Measurements from ENCODE around the gene LMNTD2.

Gene LMNTD2

GRCh38 chr11:555227-555779 is 5.2 kb downstream of the LMNTD2 start:
- in situ Hi-C loops (cut with MboI; ENCODE audit: low sequenced_read_pairs): loop anchor here (25.0 kb wide), 1 partner anchor 157 kb away; the partner anchor contains the start of gene EPS8L2

GRCh38 chr11:554428-555226 is 5.9 kb downstream of the LMNTD2 start:
- in situ Hi-C loops (cut with MboI; ENCODE audit: low sequenced_read_pairs): loop anchor here (25.0 kb wide), 1 partner anchor 158 kb away; the partner anchor contains the start of gene EPS8L2

DNA sequence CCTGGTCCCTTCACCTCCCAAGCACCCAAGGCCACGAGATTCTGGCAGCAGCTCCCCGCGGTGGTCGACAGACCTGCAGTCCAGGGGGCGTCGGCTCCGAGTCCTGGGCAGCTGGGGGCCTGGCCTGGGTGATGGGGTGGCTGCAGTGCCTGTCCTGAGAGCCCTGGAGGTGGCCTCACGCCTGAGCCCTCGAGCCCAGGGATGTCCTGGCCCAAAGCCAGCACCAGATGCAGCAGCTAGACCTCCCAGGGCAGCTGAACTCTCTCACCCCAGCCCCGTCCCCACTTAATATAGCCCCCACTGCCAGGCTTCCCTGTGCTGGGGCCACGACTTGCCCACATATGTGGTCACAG is 6.6 kb downstream of the LMNTD2 start:
- in situ Hi-C loops (cut with MboI; ENCODE audit: low sequenced_read_pairs): loop anchor here (25.0 kb wide), 1 partner anchor 158 kb away; the partner anchor contains the start of gene EPS8L2

DNA sequence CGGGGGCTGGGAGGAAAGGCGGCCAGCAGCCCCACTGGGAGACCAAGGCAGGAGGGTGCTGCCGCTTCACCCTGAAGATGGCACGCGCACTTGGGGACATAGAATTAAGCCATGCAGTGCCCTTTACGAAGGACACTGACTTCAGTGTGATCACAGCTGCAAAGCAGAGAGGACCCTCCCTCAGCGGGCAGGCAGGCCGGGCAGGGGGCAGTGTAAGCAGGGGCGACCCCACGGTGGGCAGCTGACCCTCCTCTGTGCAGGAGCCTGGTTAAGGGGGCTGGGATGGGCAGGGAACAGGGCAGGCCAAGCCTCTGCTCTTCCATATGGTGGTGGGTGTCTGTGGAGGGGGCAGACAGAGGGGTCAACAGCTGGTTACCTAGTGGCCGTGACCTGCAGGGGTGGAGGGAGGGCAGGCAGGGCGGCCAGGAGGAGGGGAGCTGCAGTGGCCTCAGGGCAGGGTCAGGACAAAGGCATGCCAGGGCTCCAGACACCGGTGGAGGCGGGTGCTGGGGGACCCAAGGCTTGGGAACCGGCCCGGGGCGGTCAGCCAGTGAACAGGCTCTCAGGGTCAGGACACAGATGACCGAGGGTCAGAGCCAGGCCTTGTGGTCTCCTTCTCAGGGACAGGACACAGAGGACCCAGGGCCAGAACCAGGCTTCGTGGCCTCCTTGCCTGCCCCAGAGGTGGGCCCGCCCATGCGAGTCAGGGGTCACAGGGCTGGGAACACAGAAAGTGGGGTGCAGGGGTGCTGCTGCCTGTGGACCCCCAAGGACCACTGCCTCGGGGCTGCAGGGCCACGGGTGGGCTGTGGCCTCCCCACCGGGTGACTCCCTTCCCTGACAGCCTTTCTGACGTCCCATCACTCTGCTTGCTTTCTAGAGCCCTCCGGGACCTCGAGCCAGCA is 7.2 kb downstream of the LMNTD2 start:
- in situ Hi-C loops (cut with MboI; ENCODE audit: low sequenced_read_pairs): loop anchor here (25.0 kb wide), 1 partner anchor 159 kb away; the partner anchor contains the start of gene EPS8L2

- in situ Hi-C loops (cut with MboI; ENCODE audit: low sequenced_read_pairs): loop anchor here (25.0 kb wide), 1 partner anchor 161 kb away; the partner anchor contains the start of gene EPS8L2
These were observed 8.9 kb downstream of the LMNTD2 start for GRCh38 chr11:551596-551995.

DNA sequence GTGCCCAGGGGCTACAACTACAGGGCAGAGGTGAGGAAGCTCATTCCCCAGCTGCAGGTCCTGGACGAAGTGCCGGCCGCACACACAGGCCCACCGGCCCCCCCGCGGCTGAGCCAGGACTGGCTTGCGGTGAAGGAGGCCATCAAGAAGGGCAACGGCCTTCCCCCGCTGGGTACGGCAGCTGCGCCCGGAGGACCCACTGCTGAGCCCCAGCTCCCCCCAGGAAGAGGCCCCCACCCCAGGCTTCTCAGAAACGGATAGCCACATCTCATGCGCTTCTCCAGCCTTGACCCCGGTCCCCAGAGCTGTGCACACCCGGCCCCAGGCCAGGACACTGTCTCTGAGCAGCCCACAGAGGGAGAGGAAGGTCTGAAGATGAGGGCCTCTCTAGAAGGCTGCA is 9.4 kb downstream of the LMNTD2 start:
- in situ Hi-C loops (cut with MboI; ENCODE audit: low sequenced_read_pairs): loop anchor here (25.0 kb wide), 1 partner anchor 161 kb away; the partner anchor contains the start of gene EPS8L2

- in situ Hi-C loops (cut with MboI; ENCODE audit: low sequenced_read_pairs): loop anchor here (25.0 kb wide), 1 partner anchor 162 kb away; the partner anchor contains the start of gene EPS8L2
These were observed 9.8 kb downstream of the LMNTD2 start for GRCh38 chr11:550746-551085.

- in situ Hi-C loops (cut with MboI; ENCODE audit: low sequenced_read_pairs): loop anchor here (25.0 kb wide), 1 partner anchor 162 kb away; the partner anchor contains the start of gene EPS8L2
These were observed 10.4 kb downstream of the LMNTD2 start for GRCh38 chr11:550021-550745.

GRCh38 chr11:548700-549603 is 11.6 kb downstream of the LMNTD2 start:
- in situ Hi-C loops (cut with MboI; ENCODE audit: low sequenced_read_pairs): no loop called here

DNA sequence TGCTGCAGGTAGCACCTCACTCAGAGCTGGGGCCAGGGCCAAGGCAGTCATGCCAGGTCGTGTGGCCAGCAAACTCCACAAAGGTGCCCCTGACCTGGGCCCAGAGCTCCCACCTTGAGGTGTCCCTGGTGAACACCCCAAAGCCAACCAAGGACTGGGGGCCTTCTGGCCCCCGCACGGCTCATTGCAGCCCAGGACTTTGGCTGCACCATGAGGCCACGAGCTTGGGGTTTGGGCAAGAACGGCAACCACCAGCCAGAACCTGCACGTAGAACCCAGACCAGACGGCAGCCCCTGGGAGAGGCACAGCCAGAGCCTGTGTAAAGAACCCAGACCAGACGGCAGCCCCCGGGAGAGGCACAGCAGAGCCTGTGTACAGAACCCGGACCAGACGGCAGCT is 15.4 kb downstream of the LMNTD2 start:
- in situ Hi-C loops (cut with MboI; ENCODE audit: low sequenced_read_pairs): no loop called here

GRCh38 chr11:544817-545166 is 15.7 kb downstream of the LMNTD2 start:
- in situ Hi-C loops (cut with MboI; ENCODE audit: low sequenced_read_pairs): no loop called here

GRCh38 chr11:541433-541885 is 19.1 kb downstream of the LMNTD2 start:
- in situ Hi-C loops (cut with MboI; ENCODE audit: low sequenced_read_pairs): no loop called here

DNA sequence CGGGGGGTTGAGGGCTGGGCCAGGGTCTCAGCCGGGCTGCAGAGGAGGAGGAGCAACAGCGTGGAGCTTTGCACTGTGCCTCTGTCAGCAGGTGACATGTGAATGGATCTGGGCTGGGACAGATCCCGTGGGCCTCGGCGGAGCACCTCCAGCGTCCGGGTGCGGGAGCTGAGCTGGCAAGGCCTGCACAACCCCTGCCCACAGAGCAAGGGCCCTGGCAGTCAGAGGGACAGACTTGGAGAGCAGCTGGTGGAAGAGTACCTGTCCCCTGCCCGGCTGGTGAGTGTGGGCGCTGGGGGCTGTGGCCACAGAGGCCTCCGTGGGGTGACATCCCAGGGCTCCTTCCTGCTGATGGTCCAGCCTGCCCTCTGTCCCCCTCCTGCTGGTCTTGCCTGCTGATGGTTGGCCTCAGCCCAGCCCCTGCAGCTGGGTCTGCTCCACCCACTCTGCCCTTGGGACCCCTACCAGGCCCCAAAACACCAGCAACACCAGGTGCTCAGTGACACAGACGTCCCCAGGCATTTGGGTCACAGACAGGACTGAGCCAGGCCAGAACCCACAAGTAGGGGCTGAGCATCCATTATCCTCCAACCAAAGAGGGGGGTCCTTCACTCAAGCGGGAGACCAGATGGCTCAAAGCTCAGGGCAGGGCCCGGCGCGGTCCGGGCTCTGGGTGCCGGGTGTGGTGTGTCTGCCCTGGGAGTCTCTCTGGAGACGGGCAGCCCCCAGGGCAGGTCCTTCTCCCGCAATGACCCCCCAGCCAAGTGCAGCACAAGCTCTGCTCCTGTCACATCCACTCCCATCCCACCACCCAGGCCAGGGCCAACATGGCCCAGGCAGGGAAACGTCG is 19.7 kb downstream of the LMNTD2 start:
- in situ Hi-C loops (cut with MboI; ENCODE audit: low sequenced_read_pairs): no loop called here

GRCh38 chr11:539971-540481 is 20.5 kb downstream of the LMNTD2 start:
- in situ Hi-C loops (cut with MboI; ENCODE audit: low sequenced_read_pairs): no loop called here

DNA sequence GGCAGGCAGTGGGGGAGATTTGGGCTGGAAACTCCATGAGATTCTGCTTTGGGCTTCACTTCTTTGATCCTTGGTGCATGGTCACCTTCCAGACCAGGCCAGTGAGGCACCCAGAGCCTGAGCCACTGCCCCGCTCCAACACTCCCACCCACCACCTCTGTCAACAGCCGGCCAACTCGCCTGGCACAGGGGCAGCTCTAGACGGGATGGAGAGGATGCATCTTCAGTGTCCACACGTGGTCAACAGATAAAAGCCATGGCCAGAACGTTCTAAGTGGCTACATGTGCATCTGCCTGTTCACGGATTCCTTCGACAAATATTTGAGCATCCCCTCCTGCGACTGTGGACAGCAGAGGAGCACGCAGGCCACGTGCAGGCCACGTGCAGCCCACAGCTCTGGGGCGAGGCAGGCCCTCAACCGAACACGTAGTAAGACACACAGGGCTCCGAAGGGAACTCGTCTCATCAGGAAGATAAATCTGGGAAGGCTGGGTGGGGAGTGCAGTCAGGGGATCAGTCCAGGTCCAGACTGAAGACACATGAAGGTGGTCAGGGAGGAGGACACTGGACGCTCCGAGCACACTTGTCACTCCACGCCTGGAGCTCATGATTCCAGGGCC is 22.0 kb downstream of the LMNTD2 start:
- in situ Hi-C loops (cut with MboI; ENCODE audit: low sequenced_read_pairs): no loop called here

GRCh38 chr11:537622-538430 is 22.7 kb downstream of the LMNTD2 start:
- in situ Hi-C loops (cut with MboI; ENCODE audit: low sequenced_read_pairs): no loop called here

All from HL-60/S4 (cell line).